Measurements from ENCODE around the gene RABGAP1L.
"Not testable (repeated sequence)": the region's sequence is repeated elsewhere in the genome, so short reads cannot be mapped to it uniquely, and the experiment has no call there.

Gene RABGAP1L

GRCh38 chr1:174244017-174244416, 84.7 kb downstream of the RABGAP1L start:
- no peak for FAIRE-seq

DNA sequence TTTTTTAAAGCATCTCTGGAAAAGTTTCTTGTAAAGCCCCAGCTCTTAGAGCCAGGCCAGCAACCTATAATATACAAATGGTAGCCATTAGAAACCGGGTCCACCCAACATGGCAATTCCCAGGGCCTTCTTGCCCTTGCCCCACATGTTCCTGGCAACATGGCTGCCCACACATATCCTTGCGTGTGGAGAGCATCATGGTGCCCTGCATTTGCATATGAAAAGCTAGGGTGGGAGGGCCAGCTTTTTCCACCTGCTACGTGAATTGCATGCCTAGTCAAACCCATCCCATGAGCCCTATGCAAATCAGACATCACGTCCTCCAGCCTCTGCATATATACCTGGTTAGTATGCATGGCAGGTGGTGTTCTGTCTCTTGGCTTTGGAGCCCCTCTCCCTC, 88.2 kb downstream of the RABGAP1L start:
- no peak for FAIRE-seq

GRCh38 chr1:174248041-174248440, 88.7 kb downstream of the RABGAP1L start:
- no peak for FAIRE-seq

DNA sequence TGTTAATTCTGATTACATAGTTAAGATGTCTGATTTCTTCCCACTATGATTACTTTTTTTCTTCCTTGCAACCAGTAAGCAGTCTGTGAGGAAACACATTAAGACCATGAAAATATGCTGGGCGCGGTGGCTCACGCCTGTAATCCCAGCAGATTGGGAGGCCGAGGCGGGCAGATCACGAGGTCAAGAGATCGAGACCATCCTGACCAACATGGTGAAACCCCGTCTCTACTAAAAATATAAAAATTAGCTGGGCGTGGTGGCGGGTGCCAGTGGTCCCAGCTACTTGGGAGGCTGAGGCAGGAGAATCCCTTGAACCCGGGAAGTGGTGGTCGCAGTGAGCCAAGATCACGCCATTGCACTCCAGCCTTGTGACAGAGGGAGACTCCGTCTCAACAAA, 97.1 kb downstream of the RABGAP1L start:
- FAIRE-seq, result not testable (repeated sequence)

- FAIRE-seq, result no peak
Observed at GRCh38 chr1:174258148-174258550, 98.8 kb downstream of the RABGAP1L start.

- no peak for FAIRE-seq
Observed at GRCh38 chr1:174262349-174263241, 103.3 kb downstream of the RABGAP1L start.

DNA sequence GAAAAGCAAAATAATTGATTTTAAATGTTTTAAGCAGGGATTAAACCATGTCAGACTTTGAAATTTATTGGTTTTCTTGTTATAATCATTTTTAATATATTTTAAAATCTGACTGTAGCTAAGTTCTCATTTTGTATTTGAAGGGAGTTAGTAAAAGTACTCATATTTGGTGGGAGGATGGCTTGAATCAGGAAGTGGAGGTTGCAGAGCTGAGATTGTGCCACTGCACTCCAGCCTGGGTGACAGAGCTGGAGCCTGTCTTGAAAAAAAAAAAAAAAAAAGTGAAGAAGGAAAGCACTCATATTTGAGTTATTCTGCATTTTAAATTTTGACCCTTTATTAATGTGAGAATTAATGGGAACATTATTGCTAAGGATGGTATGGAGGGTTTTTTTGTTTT, 106.0 kb downstream of the RABGAP1L start:
- FAIRE-seq, result no peak

DNA sequence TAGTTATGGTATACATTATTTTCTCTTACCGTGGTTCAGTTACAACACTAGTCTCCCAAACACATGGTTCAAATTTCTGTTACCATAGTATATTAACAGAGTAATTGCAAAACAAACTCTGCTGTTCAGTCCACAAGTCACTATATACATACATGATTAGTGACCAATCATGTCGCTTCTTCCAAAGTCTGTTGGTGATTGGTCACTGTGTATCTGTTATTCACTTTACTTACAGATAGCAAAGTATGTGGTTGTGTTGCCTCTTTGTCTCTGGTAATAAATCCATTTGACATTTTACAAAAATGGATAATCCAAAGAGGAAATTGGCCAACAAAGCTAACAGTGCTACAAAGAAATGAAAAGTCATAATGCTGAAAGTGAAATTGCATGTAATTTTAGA, 107.2 kb downstream of the RABGAP1L start:
- no peak for FAIRE-seq

GRCh38 chr1:174266991-174267612, 107.8 kb downstream of the RABGAP1L start:
- no peak for FAIRE-seq

- FAIRE-seq, result no peak
Observed at GRCh38 chr1:174269989-174270651, 110.8 kb downstream of the RABGAP1L start.

- FAIRE-seq, result no peak
Observed at GRCh38 chr1:174273190-174273589, 113.9 kb downstream of the RABGAP1L start.

DNA sequence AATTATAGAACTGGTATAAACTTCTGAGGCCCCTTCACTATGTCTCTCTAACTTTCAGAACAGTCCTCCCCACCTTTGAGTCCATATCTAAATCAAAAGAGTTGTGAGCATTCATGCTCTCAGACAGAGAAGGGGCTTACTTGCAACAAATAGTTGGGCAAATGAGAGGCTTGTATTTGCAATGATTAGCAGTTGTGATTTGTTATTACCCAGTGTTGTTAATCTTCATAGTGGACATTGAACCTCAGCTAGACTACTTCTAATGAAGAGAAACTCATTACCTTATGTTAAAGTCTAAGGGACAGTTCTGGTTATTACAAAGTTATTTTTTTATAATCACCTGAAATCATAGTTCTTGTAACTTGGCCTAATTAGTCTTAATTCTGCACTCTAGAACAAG, 114.5 kb downstream of the RABGAP1L start:
- FAIRE-seq, result no peak

GRCh38 chr1:174274452-174274851, 115.1 kb downstream of the RABGAP1L start:
- no peak for FAIRE-seq

- FAIRE-seq, result no peak
Observed at GRCh38 chr1:174274884-174275283, 115.6 kb downstream of the RABGAP1L start.

DNA sequence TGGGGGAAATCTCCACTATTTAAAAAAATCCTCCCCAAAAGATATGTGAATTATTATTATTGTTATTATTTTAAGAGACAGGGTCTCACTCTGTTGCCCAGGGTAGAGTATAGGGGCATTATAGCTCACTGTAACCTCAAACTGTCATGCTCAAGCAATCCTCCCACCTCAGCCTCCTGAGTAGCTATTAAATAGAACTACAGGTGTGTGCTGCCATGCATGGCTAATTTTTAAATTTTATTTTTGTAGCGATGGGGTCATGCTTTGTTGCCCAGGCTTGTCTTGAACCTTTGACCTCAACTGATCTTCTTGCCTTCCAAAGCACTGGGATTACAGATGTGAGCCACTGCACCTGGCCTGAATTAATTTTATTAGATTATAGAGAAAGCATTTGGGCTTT, 116.8 kb downstream of the RABGAP1L start:
- no peak for FAIRE-seq

DNA sequence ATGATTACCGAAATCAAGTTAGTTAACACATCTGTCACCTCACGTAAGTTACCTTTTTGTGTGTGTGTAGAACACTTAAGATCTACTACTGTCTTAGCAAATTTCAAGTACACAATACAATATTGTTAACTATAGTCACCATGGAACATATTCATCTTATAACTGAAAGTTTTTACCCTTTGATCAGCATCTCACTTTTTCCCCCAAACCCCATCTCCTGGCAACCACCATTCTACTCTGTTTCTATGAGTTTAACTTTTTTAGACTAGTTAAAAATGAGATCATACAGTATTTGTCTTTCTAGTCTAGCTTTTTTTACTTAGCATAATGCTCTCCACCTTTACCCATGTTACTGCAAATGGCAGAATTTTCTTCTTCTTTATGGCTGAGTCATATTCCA, 124.7 kb downstream of the RABGAP1L start:
- no peak for FAIRE-seq

DNA sequence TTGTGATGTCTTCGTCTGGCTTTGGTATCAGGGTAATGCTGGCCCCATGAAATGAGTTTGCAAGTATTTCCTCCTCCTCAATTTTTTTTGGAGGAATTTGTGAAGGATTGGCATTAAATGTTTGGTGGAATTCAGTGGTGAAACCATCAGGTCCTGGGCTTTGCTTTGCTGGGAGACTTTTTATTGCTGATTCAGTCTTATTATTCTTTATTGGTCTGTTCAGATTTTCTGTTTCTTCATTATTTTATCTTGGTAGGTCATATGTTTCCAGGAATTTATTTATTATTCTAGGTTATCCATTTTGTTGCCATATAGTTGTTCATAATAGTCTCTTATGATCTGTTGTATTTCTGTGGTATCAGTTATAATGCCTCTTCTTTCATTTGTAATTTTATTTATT, 126.7 kb downstream of the RABGAP1L start:
- FAIRE-seq, result no peak

GRCh38 chr1:174289644-174290310, 130.5 kb downstream of the RABGAP1L start:
- FAIRE-seq, result no peak

GRCh38 chr1:174291059-174291458, 131.7 kb downstream of the RABGAP1L start:
- FAIRE-seq, result no peak

GRCh38 chr1:174296309-174296708, 137.0 kb downstream of the RABGAP1L start:
- no peak for FAIRE-seq

GRCh38 chr1:174297351-174297750, 138.0 kb downstream of the RABGAP1L start:
- no peak for FAIRE-seq

DNA sequence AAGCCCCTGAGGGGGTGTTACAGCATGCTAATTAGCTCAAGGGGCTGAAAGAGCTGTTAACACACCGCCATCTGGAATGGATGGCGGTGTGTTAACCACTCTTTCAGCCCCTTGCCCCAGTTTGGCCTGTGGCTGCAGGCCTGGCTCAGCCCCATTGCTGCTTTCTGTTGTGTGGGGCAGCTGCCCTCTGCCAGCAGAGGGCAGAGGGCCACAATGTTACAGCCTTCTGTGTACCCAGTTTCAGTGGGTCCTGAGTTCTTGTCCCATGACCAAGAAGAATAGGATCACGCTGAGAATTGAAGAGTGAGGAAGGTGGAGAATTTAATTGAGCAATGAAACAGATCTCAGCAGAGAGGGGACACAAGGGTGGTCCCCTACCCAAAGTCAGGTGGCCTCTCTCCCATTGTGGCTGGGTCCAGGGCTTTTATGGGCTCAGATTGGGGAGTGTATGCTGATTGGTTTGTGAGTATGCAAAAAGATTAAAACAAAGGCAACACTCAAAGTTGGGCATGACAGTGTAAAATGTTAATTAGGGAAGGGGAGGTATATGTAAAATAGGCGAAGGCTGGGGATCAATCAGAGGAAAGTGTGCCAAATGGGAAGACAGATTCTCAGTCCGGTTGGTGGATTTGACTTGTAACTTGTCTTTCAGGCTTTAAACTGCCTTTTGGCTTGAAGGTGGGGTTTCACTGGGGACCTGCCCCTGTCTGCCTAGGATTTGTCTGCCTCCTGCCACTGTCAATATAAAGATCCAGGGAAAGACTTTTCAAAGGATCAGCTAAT, 142.2 kb downstream of the RABGAP1L start:
- no peak for FAIRE-seq

All from colon (tissue), 2 donors.